Brain microvascular endothelial cell (primary cell): Measurements from ENCODE around the gene CFAP97.
A peak's percentile ranks its signal among the peaks of the same experiment; 100 is the strongest.
"Not testable (repeated sequence)": the region's sequence is repeated elsewhere in the genome, so short reads cannot be mapped to it uniquely, and the experiment has no call there.

Experiments
- DNase-seq: peaks from one replicate; pipeline ENCODE4 v3.0.0-alpha.2; 2020
- H3K27ac ChIP-seq: fragments of 250-450 bp; sonication (Bioruptor Pico); 2 replicates; pipeline ENCODE4 v1.5.1; 2020; ENCODE audit warnings: mild to moderate bottlenecking, moderate library complexity
- H3K27me3 ChIP-seq: fragments of 250-450 bp; sonication (Bioruptor Pico); replicated peaks from 2 replicates; pipeline ENCODE4 v1.5.1; 2020; ENCODE audit warnings: mild to moderate bottlenecking
- H3K36me3 ChIP-seq: fragments of 250-450 bp; sonication (Bioruptor Pico); replicated peaks from 2 replicates; pipeline ENCODE4 v1.5.1; 2020; ENCODE audit warnings: mild to moderate bottlenecking
- H3K4me3 ChIP-seq: 2 replicates; pipeline ENCODE4 v1.5.1; 2011; ENCODE audit warnings: low read depth, mild to moderate bottlenecking, control low read depth, low read length, moderate library complexity
- in situ Hi-C: cut with HindIII; loops from 2 replicates; pipeline ENCODE4 v1.10.0; 2017; ENCODE audit warnings: low sequenced_read_pairs, low pct_ligation_motif_present
- TF ChIP-seq, protein P1 (sequence below): IDR thresholded peaks from 2 replicates; pipeline ENCODE4 v1.5.1; 2011; ENCODE audit warnings: low read depth, mild to moderate bottlenecking, moderate library complexity, low read length, control low read depth, inconsistent platforms; ENCODE audit errors: missing control alignments

CFAP97 gene

GRCh38 chr4:185201977-185202962 lies 1.5 kb downstream of the CFAP97 start:
- TF ChIP-seq, protein P1, sequence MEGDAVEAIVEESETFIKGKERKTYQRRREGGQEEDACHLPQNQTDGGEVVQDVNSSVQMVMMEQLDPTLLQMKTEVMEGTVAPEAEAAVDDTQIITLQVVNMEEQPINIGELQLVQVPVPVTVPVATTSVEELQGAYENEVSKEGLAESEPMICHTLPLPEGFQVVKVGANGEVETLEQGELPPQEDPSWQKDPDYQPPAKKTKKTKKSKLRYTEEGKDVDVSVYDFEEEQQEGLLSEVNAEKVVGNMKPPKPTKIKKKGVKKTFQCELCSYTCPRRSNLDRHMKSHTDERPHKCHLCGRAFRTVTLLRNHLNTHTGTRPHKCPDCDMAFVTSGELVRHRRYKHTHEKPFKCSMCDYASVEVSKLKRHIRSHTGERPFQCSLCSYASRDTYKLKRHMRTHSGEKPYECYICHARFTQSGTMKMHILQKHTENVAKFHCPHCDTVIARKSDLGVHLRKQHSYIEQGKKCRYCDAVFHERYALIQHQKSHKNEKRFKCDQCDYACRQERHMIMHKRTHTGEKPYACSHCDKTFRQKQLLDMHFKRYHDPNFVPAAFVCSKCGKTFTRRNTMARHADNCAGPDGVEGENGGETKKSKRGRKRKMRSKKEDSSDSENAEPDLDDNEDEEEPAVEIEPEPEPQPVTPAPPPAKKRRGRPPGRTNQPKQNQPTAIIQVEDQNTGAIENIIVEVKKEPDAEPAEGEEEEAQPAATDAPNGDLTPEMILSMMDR, result no peak
- no peaks in the 10 kb centered on the region for H3K27me3 ChIP-seq
- H3K27ac ChIP-seq, result no peak overlapping the region
- no peaks in the 10 kb centered on the region for H3K36me3 ChIP-seq
- in situ Hi-C loops, result no loop called here
- H3K4me3 ChIP-seq, result peak overlapping the region; percentile 6
- no peak for DNase-seq

DNA sequence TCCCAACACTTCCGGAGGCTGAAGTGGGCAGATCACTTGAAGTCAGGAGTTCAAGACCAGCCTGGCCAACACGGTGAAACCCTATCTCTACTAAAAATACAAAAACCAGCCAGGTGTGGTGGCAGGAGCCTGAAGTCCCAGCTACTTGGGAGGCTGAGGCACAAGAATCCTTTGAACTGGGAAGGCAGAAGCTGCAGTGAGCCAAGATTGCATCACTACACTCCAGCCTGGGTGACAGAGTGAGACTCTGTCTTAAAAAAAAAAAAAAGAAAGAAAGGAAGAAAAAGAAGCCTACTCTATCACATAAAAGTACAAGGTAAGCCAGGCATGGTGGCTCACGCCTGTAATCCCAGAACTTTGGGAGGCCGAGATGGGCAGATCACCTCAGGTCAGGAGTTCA lies 5.6 kb downstream of the CFAP97 start:
- H3K4me3 ChIP-seq, in situ Hi-C loops, H3K36me3 ChIP-seq, H3K27ac ChIP-seq, H3K27me3 ChIP-seq, DNase-seq: not testable (repeated sequence)

DNA sequence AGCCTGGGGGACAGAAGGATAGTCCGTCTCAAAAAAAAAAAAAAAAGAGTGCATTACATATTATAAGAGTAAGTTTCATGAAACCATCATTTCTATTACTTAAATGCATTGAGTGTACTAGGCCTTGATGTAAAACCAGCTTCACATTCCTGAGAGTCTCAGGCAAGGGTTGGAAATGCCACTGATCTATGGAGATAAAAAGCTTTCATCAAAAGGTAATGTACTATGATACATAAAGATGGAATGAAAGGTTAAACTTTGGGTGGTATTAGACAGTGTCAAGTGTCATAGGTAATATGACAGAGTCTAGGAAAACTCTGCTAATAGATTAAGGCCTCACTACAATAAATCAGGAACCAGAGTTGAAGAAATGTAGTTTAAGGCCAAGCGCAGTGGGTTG lies 7.4 kb downstream of the CFAP97 start:
- Histone ChIP-seq H3K4me3 (no peak overlapping the region), H3K27ac (no peak overlapping the region), H3K36me3 (no peaks in the 10 kb centered on the region), H3K27me3 (no peaks in the 10 kb centered on the region)
- in situ Hi-C loops, result no loop called here
- no peak for DNase-seq
- TF ChIP-seq, protein P1, result no peak

DNA sequence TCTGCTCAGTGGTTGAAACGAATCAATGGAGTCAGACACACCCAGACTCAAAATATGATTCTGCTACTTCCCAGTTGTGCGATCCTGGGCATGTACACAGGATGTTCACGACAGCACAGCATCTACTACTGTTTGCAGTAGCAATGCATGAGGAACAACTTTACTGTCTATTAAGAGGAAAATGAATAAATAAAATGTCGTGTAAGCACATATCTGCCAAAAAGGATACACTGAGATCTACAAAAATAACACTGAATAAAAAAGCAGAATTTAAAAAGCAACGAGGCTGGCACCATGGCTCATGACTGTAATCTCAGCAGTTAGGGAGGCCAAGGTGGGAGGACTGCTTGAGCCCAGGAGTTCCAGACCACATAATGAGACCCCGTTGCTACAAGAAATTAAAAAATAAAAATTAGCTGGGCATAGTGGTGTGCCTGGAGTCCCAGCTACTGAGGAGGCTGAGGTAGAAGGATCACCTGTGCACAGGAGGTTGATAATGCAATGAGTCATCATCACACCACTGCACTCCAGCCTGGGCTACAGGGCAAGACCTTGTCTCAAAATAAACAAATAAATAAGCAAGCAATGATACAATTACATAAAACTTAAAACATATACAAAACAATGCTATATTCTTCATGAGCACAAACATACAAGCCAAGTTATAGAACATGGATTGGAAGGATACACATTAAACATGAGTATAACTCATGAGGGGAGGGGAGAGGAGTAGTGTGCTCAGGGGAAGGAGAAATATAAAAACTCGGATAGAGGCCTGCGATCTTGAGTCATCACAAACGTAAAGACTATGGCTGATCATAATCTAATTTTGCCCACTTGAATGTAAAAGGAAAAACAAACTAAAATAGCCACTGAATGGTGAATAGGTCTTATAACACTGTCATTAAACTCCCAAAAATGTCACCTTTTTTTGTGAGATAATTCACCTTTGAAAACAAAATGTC lies 8.6 kb downstream of the CFAP97 start:
- no peak for DNase-seq
- Histone ChIP-seq H3K4me3 (no peak overlapping the region), H3K27ac (no peak overlapping the region), H3K27me3 (no peaks in the 10 kb centered on the region), H3K36me3 (peaks cover 5% of the 10 kb centered on the region)
- in situ Hi-C loops, result no loop called here
- TF ChIP-seq, protein P1, result no peak

DNA sequence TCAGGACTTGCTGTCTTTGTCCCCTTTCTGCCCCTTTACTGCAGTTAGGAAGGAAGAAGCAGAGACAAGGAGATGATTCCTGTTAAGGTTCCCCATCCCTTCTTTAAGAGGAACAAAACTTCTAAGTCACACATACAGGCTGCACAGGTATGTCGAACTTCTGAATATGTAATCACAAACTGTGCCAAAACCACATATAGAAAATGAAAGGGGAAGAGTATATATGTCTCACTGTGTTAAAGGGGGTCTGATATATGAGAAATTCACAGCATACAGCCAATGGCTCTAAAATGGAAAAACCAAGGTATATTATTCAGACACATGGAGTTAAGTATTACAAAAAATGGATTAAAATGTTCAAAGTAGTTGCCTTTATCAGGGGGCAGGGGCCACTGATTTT lies 11.7 kb downstream of the CFAP97 start:
- in situ Hi-C loops, result no loop called here
- Histone ChIP-seq H3K36me3 (peaks cover 8% of the 10 kb centered on the region), H3K4me3 (no peak overlapping the region), H3K27me3 (no peaks in the 10 kb centered on the region), H3K27ac (no peak overlapping the region)
- TF ChIP-seq, protein P1, result no peak
- no peak for DNase-seq
